Coronary artery (tissue), 2 donors: ENCODE results near the gene SLC25A51.

Source experiments
- DNase-seq: peaks from one replicate; pipeline ENCODE4 v3.0.0-alpha.2; 2017; ENCODE audit warnings: low spot score
- H3K27ac ChIP-seq, 2 donors: fragments of 200-600 bp; sonication (generic); one replicate each; pipeline ENCODE4 v1.5.1; 2016 to 2019
- H3K4me3 ChIP-seq: fragments of 200-600 bp; sonication (generic); 2 replicates; pipeline ENCODE4 v1.5.1; 2016; ENCODE audit warnings: mild to moderate bottlenecking, moderate library complexity
- TF ChIP-seq, protein P1 (sequence below): fragments of 200-600 bp; sonication (generic); IDR thresholded peaks from one replicate; pipeline ENCODE4 v1.5.1; 2019; ENCODE audit warnings: antibody characterized with exemption

Gene SLC25A51

DNA sequence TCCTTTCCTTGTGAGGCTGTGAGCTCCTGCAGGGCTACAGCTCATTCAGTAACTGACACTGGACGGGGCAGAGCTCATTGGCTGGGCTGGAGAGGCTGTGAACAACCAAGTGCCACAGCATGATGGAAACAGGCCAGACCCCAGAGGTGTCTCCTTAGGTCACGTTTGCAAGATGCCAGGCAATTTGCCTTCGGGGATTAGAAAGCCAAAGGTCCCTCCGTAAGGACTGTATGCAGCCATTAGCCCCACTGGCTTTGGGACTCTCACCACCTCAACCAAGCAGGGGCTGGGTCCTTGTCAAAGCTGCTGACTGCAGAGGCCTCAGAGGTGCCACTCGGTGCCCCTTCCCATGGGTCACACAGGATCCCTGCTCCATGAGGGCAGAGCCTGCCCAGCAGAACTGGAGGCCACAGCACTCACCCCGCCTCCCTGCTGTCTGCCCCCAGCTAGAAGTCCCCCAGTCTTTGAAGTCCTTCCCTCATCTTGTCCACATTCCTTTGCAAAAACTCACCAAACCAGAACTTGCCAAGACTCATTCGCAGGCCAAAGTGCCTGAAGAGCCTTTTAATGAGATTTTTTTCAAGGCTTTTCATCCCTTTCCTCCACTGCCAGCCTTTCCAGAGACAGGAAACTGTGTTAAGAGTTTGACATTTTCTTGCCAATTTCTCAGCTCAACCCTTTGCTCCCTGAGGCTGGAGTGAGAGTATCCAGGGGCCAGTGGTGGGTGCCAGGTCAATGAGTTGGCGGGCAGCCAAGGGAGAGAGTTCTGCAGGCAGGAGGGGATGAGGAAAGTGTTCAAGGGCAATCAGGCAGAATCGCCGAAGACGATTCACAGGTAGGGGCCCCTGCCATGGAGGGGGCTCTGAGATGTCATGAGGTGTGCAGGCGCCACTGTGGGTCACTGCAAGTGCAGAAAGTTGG lies 39.7 kb upstream of the SLC25A51 start:
- H3K4me3 ChIP-seq, result no peak overlapping the region
- H3K27ac ChIP-seq, result peak overlapping the region in 1 of 2 donors; percentile 53
- TF ChIP-seq, protein P1, sequence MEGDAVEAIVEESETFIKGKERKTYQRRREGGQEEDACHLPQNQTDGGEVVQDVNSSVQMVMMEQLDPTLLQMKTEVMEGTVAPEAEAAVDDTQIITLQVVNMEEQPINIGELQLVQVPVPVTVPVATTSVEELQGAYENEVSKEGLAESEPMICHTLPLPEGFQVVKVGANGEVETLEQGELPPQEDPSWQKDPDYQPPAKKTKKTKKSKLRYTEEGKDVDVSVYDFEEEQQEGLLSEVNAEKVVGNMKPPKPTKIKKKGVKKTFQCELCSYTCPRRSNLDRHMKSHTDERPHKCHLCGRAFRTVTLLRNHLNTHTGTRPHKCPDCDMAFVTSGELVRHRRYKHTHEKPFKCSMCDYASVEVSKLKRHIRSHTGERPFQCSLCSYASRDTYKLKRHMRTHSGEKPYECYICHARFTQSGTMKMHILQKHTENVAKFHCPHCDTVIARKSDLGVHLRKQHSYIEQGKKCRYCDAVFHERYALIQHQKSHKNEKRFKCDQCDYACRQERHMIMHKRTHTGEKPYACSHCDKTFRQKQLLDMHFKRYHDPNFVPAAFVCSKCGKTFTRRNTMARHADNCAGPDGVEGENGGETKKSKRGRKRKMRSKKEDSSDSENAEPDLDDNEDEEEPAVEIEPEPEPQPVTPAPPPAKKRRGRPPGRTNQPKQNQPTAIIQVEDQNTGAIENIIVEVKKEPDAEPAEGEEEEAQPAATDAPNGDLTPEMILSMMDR, result no peak
- DNase-seq, result no peak

DNA sequence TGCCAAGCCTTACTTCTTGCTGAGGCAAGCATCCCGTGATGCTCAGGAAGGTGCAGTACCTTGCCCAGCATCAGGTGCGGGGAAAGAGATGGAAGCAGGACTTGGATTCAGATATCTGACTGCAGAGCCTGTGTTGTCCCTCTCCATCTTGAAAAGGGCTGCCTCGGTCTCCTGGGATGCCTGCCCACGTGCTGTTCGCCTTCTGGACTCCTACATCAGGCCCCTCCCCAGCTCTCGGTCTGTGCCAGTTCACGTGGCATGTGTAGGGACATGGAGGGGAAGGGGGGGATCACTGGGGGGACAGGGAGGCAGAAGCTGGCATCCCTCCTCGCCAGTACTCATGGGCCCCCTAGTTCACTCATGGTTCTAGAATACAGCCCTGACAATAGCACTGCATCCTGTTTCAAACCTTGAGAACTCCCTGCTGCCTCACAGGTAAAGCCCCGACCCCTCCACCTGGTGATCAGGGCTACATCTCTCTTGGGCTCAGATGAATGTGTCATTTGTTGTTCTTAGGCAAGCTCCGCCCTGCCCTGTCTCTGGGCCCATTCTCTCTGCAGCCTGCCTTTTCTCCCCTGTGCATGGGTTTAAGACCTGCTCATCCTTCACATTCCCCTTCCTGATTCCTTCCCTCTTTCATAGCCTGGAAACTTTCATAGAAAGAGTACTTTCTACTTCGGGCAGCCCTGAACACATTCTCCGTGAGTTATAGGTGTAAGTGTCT lies 38.9 kb upstream of the SLC25A51 start:
- no peak overlapping the region for H3K27ac ChIP-seq
- DNase-seq, result no peak

DNA sequence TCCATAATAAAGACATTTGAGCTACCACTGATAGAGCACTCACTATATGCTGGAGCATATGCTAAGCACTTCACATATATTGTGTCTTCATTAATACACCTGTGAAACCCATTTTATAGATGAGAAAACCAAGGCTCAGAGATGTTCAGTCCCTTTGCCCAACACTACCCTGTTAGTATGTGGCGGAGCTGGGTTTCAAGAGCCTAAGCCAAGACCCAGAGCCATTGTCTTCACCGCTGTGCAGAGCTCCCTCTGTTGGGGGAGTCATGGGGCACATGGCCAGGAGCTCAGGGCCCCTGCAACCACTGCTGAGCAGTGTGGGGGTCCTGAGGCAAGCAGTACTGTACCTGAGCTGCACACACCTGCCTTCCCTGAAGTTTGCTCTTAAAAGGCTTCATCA lies 37.3 kb upstream of the SLC25A51 start:
- Histone ChIP-seq H3K4me3 (no peak overlapping the region), H3K27ac (no peak overlapping the region)
- no peak for DNase-seq
- TF ChIP-seq, protein P1, result no peak

More for the DNA sequence above, 38.9 kb upstream of the SLC25A51 start:
- H3K4me3 ChIP-seq, result no peak overlapping the region
- TF ChIP-seq, protein P1, result no peak

DNA sequence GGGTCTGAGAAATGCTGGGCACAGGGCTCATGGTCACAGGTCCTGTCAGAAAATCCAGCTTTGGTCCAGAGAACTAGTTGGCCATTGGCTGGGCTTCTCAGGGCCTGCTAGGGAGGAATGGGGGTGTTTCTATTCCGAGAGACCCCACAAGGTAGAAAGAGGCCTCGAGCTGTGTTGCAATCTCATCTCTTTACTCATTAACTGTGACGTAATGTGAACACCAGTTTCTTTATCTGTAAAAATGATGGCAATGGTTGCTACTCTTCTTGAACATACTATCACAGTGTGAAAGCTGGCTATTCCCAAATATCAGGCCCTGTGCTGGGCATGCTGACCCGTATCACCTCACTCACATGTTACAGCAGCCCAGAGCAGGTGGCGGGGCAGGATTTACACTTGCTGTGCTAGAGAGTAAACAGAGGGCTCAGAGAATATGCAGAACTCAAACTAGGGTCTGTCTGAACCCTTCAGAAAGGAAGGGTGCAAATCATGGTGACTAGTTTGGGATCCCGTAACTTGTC lies 35.7 kb upstream of the SLC25A51 start:
- no peak for DNase-seq
- H3K27ac ChIP-seq, result no peak overlapping the region
- no peak overlapping the region for H3K4me3 ChIP-seq
- TF ChIP-seq, protein P1, result no peak

DNA sequence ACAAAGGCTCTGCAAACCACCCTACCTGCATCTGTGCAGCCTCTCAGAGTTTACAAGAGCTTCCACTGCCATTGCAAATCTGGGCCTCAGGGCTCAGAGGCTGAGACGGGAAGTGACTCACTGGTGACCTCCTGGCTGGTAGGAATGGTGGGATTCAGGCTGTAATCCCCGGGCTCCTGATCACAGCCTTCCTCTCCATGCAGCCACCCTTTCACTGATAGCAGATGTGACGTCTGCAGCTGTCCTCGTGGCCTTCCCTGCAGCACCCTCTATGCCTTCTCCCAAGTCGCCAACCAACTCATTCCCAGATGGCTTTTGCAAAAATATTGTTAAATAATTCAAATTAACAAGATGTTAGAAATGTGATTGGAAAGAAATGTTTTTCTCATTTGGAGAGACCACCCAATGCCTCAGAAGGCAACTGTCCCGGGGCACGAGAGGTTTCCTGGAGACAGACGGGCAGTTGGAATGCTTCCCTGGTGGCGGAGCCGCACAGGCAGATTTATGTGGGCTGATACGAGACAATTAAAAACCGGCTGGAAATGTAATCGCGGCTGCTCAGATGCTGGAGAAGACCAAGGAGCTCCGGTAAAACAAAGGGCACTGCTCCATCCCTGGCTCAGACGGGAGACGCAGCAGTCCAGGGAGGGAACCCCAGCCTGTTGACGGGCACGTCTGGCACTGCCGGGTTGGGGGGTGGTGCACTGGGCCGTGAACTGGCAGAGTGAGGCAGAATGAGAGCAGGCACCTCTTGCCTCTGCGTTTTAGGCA lies 34.4 kb upstream of the SLC25A51 start:
- Histone ChIP-seq H3K4me3 (no peak overlapping the region), H3K27ac (peak overlapping the region in 1 of 2 donors; percentile 32)
- DNase-seq, result no peak
- TF ChIP-seq, protein P1, result no peak

DNA sequence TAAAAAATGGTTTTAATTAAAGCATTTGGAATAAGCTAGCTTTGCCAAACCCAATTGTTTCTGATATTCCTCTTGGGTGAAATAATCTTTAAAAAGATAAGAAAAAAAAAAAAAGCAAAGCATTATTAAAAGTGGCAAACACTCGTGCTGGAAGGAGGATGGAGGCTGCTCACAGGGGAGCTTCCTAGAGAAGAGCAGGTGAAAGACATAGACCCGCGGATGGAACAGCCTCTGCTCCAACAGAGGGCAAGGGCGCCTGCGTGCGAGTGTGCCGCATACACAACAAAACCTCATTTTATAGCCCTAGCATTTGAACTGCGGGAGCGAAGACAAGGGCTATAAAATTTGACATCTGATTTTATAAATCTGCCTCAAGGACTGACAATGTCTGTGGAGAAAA lies 33.4 kb upstream of the SLC25A51 start:
- TF ChIP-seq, protein P1, result no peak
- no peak overlapping the region for H3K27ac ChIP-seq

More for the DNA sequence above, 33.4 kb upstream of the SLC25A51 start:
- DNase-seq, result no peak
- no peak overlapping the region for H3K4me3 ChIP-seq
